Brain microvascular endothelial cell (primary cell): ENCODE data around the gene CENPK.
"Not testable (repeated sequence)": the region's sequence is repeated elsewhere in the genome, so short reads cannot be mapped to it uniquely, and the experiment has no call there.

Experiments
- DNase-seq: peaks from one replicate; pipeline ENCODE4 v3.0.0-alpha.2; 2020
- H3K27ac ChIP-seq: fragments of 250-450 bp; sonication (Bioruptor Pico); 2 replicates; pipeline ENCODE4 v1.5.1; 2020; ENCODE audit warnings: mild to moderate bottlenecking, moderate library complexity
- H3K27me3 ChIP-seq: fragments of 250-450 bp; sonication (Bioruptor Pico); replicated peaks from 2 replicates; pipeline ENCODE4 v1.5.1; 2020; ENCODE audit warnings: mild to moderate bottlenecking
- H3K36me3 ChIP-seq: fragments of 250-450 bp; sonication (Bioruptor Pico); replicated peaks from 2 replicates; pipeline ENCODE4 v1.5.1; 2020; ENCODE audit warnings: mild to moderate bottlenecking
- H3K4me3 ChIP-seq: 2 replicates; pipeline ENCODE4 v1.5.1; 2011; ENCODE audit warnings: low read depth, mild to moderate bottlenecking, control low read depth, low read length, moderate library complexity
- in situ Hi-C: cut with HindIII; loops from 2 replicates; pipeline ENCODE4 v1.10.0; 2017; ENCODE audit warnings: low sequenced_read_pairs, low pct_ligation_motif_present
- TF ChIP-seq, protein P1 (sequence below): IDR thresholded peaks from 2 replicates; pipeline ENCODE4 v1.5.1; 2011; ENCODE audit warnings: low read depth, mild to moderate bottlenecking, moderate library complexity, low read length, control low read depth, inconsistent platforms; ENCODE audit errors: missing control alignments

CENPK gene

DNA sequence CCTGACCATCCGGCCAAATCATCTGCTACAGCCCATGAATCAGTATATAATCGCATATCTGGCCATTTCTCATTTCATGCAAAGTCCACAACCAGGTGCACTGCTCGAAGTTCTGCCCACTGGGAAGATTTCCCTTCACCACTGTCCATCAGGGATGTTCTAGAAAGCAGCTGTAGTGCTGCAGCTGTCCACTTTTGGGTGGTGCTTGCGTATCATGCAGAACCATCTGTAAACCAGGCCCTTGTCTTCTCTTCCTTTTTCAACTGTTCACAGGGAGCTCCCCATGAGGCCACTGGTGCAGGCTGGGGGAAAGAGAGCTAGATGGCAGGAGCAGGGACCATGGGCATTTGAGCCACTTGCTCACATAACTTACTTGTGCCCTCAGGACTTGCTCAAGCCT is 73.8 kb downstream of the CENPK start:
- TF ChIP-seq, protein P1, sequence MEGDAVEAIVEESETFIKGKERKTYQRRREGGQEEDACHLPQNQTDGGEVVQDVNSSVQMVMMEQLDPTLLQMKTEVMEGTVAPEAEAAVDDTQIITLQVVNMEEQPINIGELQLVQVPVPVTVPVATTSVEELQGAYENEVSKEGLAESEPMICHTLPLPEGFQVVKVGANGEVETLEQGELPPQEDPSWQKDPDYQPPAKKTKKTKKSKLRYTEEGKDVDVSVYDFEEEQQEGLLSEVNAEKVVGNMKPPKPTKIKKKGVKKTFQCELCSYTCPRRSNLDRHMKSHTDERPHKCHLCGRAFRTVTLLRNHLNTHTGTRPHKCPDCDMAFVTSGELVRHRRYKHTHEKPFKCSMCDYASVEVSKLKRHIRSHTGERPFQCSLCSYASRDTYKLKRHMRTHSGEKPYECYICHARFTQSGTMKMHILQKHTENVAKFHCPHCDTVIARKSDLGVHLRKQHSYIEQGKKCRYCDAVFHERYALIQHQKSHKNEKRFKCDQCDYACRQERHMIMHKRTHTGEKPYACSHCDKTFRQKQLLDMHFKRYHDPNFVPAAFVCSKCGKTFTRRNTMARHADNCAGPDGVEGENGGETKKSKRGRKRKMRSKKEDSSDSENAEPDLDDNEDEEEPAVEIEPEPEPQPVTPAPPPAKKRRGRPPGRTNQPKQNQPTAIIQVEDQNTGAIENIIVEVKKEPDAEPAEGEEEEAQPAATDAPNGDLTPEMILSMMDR, result no peak
- H3K27ac ChIP-seq, result no peak overlapping the region
- no peak for DNase-seq
- H3K4me3 ChIP-seq, result no peak overlapping the region
- no peaks in the 10 kb centered on the region for H3K27me3 ChIP-seq
- no peaks in the 10 kb centered on the region for H3K36me3 ChIP-seq
- in situ Hi-C loops, result no loop called here

DNA sequence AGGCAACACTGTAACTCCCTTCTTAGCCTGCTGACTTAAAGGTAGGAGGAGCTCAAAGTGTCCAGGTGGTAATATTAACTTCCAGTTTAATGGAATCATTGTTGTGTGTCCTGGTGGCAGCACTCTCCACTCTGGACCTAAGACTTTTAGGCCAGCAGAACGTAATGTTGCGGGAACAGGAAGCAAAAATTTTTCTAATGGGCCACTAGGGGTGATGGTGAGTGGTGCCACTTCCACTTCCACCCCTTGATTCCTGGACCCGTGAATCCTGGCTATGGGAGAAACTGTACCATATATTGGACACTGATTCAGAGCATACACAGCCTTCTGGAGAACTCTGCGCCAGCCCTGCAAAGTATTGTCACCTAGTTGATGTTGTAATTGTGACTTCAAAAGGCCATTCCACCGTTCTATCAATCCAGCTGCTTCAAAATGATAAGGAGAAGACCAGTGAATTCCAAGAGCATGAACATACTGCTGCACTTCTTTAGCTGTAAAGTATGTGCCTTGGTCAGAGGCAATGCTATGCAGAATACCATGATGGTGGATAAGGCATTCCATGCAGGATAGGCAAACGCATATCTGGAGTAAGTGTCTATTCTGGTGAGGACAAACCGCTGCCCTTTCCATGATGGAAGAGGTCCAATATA is 74.8 kb downstream of the CENPK start:
- H3K36me3 ChIP-seq, DNase-seq, H3K27me3 ChIP-seq, in situ Hi-C loops, H3K27ac ChIP-seq, H3K4me3 ChIP-seq: not testable (repeated sequence)

DNA sequence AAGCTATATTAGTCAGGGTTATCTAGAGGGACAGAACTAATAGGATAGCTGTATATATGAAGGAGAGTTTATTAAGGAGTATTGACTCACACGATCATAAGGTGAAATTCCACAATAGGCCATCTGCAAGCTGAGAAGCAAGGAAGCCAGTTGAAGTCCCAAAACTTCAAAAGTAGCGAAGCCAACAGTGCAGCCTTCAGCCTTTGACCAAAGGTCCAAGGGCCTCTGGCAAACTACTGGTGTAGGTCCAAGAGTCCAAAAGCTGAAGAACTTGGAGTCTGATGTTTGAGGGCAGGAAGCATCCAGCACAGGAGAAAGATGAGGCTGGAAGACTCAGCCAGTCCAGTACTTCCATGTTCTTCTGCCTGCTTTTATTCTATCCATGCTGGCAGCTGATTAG is 76.2 kb downstream of the CENPK start:
- DNase-seq, in situ Hi-C loops: not testable (repeated sequence)

DNA sequence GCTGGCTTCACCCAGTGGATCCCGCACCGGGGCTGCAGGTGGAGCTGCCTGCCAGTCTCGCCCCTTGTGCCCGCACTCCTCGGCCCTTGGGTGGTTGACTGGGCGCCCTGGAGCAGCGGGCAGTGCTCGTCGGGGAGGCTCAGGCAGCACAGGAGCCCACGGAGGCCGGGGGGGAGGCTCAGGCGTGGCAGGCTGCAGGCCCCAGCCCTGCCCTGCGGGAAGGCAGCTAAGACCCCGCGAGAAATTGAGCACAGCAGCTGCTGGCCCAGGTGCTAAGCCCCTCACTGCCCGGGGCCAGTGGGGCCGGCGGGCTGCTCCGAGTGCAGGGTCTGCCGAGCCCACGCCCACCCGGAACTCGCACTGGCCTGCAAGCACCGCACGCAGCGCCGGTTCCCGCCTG is 77.6 kb downstream of the CENPK start:
- DNase-seq, result no peak
- TF ChIP-seq, protein P1, result no peak
- Histone ChIP-seq H3K4me3 (no peak overlapping the region), H3K27me3 (no peaks in the 10 kb centered on the region), H3K36me3 (no peaks in the 10 kb centered on the region), H3K27ac (no peak overlapping the region)
- in situ Hi-C loops, result no loop called here

More for the DNA sequence above, 76.2 kb downstream of the CENPK start:
- not testable (repeated sequence) for H3K36me3 ChIP-seq, H3K27ac ChIP-seq, H3K27me3 ChIP-seq, H3K4me3 ChIP-seq

DNA sequence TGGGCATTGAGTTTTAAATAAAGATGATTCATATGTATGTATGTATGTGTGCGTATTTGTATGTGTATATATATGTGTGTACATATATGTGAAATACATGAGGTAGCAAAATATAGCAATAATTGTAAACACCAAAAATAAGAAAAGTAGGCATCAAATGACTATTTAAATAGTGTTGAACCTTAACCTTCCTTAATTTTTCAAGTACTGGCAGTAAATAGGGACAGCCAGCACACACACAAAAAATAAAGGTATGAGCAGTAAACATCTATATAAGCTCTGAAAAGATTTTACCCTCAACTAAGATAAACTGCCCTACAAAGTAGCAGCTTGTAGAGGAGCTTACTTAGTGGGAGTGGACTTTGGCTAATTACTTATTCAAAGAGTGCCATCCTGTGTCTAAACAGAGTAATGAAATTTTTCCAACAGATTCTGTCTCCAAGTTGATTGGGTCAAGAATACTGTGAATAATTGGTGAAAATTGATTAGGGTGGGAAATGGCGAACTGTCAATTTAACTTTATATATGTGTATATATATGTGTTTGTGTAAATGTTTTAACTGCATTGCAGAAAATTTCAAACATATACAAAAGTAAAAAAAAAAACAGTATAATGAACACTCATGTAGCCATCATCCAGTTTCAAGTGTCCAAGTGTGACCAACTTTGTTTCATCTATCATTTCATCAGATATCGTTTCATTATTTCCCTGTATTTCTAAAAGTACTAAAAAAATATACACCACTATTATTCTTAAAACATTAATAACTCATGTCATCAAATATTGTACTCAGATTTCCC is 79.2 kb downstream of the CENPK start:
- in situ Hi-C loops, result no loop called here
- TF ChIP-seq, protein P1, result peak; percentile 41
- Histone ChIP-seq H3K4me3 (peak overlapping the region; percentile 75), H3K27ac (peak overlapping the region; percentile 97), H3K36me3 (no peaks in the 10 kb centered on the region), H3K27me3 (no peaks in the 10 kb centered on the region)
- DNase-seq, result peak; percentile 32

DNA sequence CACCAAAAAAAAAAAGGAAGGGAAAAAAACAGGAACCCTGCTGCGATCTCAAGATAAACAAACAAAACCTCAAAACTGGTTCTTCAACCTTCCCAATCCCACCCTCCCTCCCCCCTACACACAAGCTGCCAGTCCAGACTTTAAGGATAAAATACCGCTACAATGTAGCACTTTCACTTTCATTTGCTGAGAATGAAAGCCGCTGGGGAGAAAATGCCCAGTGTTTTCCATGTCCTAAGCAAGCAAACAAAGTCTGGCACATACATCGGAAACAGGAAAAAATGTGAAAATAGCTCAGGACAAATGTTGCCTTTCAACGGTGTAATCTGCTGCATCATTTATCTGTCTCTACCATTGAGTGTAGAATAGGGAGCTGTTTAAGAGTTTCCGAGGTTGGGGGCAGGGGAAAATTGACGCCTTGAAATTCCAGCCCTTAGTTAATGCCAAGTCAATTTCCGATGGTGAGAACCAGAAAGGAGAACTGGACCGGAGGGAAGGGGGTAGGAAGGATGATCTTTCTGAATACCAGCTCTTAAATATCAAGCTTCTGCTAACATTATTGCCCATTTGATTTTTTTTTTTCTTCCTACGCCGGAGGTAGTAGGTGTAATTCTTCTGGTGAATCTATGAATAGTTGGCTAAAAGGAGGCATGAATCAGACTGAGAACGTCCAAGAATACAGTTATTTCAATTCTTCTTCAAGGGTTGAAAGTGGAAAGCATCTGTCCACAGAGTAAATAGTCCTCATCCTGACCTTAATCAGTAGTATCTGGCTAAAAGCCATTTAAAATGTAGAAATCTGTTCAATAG is 80.0 kb downstream of the CENPK start:
- H3K4me3 ChIP-seq, result peak overlapping the region; percentile 75
- DNase-seq, result peak; percentile 60
- H3K27ac ChIP-seq, result peak overlapping the region; percentile 97
- in situ Hi-C loops, result no loop called here
- H3K27me3 ChIP-seq, result no peaks in the 10 kb centered on the region
- TF ChIP-seq, protein P1, result no peak
- H3K36me3 ChIP-seq, result no peaks in the 10 kb centered on the region
